KOPT-K1 (cell line): Measurements from ENCODE around the gene PGAP3.

ENCODE experiments used
- H3K27ac ChIP-seq: fragments of 200-600 bp; sonication (generic); 2 replicates; pipeline ENCODE4 v1.5.1; 2016; ENCODE audit warnings: antibody characterized with exemption, mild to moderate bottlenecking, low read depth, low read length; ENCODE audit not compliant: poor library complexity, severe bottlenecking
- H3K36me3 ChIP-seq: fragments of 200-600 bp; sonication (generic); 2 replicates; pipeline ENCODE4 v1.5.1; 2017; ENCODE audit warnings: antibody characterized with exemption, mild to moderate bottlenecking, low read length, moderate library complexity; ENCODE audit not compliant: insufficient read depth
- H3K9me3 ChIP-seq: fragments of 200-600 bp; sonication (generic); 2 replicates; pipeline ENCODE4 v1.5.1; 2017; ENCODE audit warnings: antibody characterized with exemption, low read length, mild to moderate bottlenecking; ENCODE audit not compliant: insufficient read depth, poor library complexity, severe bottlenecking

Gene PGAP3

DNA sequence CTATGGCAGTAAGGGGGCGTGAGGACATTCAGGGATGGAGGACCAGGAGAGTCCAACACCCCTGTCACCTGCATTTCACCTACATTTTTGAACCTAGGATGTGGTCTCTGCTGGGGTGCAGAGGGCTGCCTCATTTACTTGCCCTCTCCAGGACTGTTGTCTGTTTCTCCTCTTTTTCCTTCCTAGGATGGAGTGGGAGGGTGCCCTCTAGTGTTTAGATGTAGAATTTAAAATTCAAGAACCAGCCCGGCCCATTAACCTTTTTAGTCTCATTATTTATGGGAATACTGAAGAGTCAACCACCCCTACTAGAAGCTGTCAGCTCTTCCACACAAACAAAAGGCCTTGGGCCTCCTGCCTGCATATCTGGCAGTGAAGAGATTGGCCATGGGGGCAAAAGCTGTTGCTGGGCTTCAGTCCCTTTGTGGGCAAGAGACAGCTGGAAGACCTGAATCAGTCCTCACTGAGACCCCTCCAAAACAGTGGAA, 53.4 kb downstream of the PGAP3 start:
- Histone ChIP-seq H3K9me3 (no peaks in the 10 kb centered on the region), H3K36me3 (0 out of 2 replicates have a peak, but pooled peaks cover 1% of the 10 kb centered on the region), H3K27ac (no peak overlapping the region)

DNA sequence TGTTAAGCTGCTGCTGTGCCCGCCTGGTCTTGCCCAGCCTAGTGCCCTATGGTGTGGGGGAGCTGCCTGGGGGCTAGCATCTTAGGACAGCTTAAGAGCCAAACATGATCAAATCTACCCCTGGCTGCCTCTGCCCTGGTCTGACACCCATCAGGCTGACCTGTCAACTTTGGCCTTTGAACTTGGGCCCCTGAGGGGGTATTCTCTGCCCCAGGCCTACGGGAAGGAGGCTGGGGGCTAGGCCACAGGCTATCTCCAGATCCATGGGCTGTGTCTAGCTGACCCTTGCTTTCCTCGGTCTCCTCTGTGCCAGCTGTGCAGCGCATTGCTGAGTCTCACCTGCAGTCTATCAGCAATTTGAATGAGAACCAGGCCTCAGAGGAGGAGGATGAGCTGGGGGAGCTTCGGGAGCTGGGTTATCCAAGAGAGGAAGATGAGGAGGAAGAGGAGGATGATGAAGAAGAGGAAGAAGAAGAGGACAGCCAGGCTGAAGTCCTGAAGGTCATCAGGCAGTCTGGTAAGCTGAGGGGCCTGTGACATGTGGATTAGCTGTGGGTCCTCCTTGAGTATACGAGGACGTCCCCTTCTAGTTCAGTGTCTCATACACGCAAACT, 54.2 kb downstream of the PGAP3 start:
- no peaks in the 10 kb centered on the region for H3K36me3 ChIP-seq
- H3K27ac ChIP-seq: no peak overlapping the region
- H3K9me3 ChIP-seq: no peaks in the 10 kb centered on the region

DNA sequence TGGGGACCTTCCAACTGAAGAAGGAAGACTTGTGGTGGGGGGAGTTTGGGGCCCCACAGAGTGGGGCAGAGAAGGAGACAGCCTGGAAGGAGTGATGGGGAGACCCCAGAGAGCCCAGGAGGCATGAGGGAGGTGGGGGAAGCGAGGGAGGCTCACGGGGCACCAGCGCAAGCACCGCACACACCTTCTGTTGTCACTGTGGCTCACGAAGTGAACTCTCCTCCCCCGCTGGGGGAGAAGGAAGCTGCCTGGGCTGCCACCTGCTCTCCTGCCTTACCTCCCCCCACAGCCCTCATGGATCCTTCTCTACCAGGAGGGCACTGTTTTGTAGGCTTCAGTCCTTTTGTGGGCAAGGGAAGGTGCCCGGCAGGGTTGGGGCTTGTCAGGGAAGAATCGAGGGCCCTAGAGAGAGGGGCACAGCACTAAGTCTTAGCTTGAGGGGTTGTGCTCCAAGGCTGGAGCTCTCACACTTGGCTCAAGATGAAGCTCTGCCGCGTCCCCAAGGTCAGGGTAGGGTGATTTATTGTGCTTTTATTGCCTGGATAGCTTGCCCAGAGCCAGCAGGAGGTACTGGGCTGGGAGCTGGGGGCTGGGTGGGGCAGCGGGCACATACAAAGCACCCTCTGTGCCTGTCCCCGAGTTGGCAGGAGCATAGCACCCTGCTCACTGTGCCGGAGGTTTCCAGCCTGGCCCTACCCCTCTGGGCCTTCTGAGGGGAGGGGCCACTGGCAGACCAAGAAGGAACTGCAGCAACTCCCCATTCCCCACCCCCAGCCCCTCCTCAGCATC, 55.5 kb downstream of the PGAP3 start:
- H3K9me3 ChIP-seq: no peaks in the 10 kb centered on the region
- no peaks in the 10 kb centered on the region for H3K36me3 ChIP-seq
- peak overlapping the region; percentile 51 for H3K27ac ChIP-seq

- H3K27ac ChIP-seq: peak overlapping the region; percentile 51
Observed at GRCh38 chr17:39631403-39631802, 56.5 kb downstream of the PGAP3 start.

GRCh38 chr17:39629898-39630297, 58.0 kb downstream of the PGAP3 start:
- Histone ChIP-seq H3K27ac (no peak overlapping the region), H3K9me3 (no peaks in the 10 kb centered on the region), H3K36me3 (no peaks in the 10 kb centered on the region)

More at GRCh38 chr17:39631403-39631802, 56.5 kb downstream of the PGAP3 start:
- Histone ChIP-seq H3K9me3 (no peaks in the 10 kb centered on the region), H3K36me3 (no peaks in the 10 kb centered on the region)

GRCh38 chr17:39629494-39629880, 58.4 kb downstream of the PGAP3 start:
- no peaks in the 10 kb centered on the region for H3K9me3 ChIP-seq
- H3K36me3 ChIP-seq: no peaks in the 10 kb centered on the region
- no peak overlapping the region for H3K27ac ChIP-seq

- H3K27ac ChIP-seq: no peak overlapping the region
- no peaks in the 10 kb centered on the region for H3K36me3 ChIP-seq
- H3K9me3 ChIP-seq: no peaks in the 10 kb centered on the region
Observed at GRCh38 chr17:39628655-39629493, 59.0 kb downstream of the PGAP3 start.

DNA sequence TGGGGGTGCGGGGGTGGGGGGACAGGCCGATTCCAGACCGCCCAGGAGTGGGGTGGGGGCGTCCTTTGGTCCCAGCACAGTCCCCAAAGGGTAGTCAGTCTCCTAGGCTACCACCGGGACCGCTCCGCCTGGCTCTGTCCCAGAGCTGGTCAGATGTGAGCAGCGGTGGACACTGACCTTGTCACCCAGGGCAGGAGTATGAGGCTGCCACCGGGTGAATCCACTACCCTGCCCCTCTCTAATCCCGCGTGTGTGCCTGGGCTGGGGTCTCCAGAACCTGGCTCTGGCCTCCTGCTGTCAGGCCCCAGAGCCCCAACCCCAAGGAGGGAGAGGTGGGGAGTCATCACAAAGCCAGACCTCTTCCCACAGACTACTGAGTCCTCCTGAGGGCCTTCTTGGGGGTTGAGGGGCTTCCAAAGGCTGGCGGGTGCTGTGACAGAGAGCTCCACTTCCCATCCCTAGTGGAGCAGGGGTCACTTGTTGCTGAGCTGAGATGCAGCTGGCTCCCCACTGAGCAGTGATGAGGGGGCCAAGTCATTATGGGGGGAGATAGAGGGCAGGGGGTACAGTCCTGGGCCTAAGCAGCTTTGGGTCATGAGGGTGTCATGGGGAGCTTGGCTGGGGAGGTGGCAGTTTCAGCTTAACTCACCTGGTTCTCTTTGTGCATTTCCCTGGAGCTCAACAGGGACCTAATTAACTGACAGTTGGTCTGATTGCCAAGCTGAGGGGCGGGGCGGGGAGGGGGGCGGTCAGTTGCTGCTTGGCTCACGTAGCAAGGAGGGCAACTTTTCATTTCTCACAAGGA, 59.9 kb downstream of the PGAP3 start:
- Histone ChIP-seq H3K36me3 (no peaks in the 10 kb centered on the region), H3K27ac (no peak overlapping the region), H3K9me3 (no peaks in the 10 kb centered on the region)

DNA sequence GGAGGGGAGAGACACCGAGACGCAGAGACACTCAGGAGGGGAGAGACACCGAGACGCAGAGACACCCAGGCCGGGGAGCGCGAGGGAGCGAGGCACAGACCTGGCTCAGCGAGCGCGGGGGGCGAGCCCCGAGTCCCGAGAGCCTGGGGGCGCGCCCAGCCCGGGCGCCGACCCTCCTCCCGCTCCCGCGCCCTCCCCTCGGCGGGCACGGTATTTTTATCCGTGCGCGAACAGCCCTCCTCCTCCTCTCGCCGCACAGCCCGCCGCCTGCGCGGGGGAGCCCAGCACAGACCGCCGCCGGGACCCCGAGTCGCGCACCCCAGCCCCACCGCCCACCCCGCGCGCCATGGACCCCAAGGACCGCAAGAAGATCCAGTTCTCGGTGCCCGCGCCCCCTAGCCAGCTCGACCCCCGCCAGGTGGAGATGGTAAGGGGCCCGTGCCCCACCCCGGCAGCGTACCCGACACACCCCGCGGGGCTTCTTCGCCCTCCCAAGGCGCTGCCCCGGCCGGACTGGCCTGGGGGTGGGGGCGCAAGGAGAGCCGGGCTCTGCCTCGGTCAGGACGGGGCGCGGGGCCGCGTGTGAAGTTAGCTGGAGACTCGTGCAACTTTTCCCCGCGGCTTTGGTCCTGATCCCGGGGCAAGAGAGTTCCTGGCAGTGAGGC, 60.7 kb downstream of the PGAP3 start:
- Histone ChIP-seq H3K27ac (no peak overlapping the region), H3K36me3 (no peaks in the 10 kb centered on the region), H3K9me3 (no peaks in the 10 kb centered on the region)

DNA sequence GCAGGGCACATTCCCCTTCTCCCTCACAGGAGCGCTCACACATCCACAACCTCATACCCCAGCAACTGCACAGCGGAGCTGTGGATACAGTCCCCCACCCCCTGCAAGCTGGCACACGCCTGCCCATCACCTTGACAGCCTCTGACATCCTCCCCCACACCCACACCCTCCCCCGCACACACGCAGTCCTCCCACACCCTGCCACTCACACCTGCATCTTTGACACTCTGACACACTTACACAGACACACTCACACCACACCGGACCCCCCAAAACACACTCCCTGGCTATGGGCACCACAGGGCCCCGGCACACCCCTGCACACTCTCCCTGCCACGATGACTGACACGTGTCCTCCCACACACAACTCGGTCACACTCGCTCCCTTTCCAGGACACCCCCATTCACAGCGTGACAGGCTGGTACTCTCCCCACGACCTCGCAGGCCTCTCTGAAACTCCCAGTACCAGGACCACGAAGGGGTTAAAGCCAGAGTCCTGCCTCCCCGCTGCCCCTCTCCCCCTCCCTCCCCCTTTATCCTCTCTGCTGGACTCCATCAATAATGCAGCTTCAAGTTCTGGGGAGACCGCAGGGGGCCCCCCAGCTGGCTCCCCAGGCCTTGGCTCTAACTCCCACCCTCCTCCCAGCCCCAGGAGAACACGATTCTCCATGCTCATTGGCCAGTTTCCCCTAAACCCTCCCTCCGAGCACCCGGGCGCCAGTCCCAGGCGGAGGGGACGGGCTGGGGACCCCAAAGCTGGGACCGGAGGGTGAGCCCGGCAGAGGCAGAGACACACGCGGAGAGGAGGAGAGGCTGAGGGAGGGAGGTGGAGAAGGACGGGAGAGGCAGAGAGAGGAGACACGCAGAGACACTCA, 61.4 kb downstream of the PGAP3 start, which contains the start of gene PPP1R1B:
PPP1R1B (plus strand) TSS at position 782 of the 876 bp plus-strand sequence. CDS start 441 bp downstream, outside the sequence.
- H3K36me3 ChIP-seq: no peaks in the 10 kb centered on the region
- no peak within 1 kb of the TSS for H3K27ac ChIP-seq

GRCh38 chr17:39625198-39625785, 62.6 kb downstream of the PGAP3 start:
- H3K27ac ChIP-seq: no peak overlapping the region
- H3K36me3 ChIP-seq: no peaks in the 10 kb centered on the region
- H3K9me3 ChIP-seq: no peaks in the 10 kb centered on the region

More for the DNA sequence above, 61.4 kb downstream of the PGAP3 start, which contains the start of gene PPP1R1B:
- H3K9me3 ChIP-seq: no peaks in the 10 kb centered on the region

DNA sequence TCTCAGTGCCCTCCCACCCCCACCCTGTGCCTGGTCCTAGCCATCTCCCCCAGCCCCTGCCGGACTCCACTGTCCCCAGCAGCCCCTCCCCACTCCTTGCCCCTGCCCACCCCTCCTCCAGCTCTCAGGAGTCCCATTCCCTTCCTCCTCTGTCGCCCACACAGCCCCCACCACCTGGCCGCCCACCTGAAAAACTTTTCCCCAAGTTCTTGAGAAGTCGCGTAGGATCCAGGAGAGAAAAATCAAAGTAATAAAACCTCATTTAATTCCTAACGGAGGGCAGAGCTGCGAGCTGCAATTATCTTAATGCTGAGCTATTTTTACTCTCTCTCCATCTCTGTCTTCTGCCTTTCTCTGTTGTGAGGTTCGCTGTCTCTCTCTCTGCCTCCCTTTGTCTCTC, 63.5 kb downstream of the PGAP3 start:
- Histone ChIP-seq H3K9me3 (no peaks in the 10 kb centered on the region), H3K36me3 (no peaks in the 10 kb centered on the region), H3K27ac (no peak overlapping the region)
